Heart left ventricle (tissue), 16 donors: ENCODE results near the gene RHO. TPM values are rescaled to one million over a fixed set of nuclear protein-coding genes. Genes with fewer than 3 reads are reported as not detected.

Experiments
- ATAC-seq, 4 donors: fragments of 200-7000 bp; cut with Tn5 transposase; one replicate each; pipeline ENCODE4 v1.9.1; 2020 to 2022; ENCODE audit warnings: moderate library complexity in 4 of 4, mild to moderate bottlenecking in 3 of 4, moderate number of reproducible peaks in 1 of 4
- DNase-seq, 5 donors: peaks; one replicate each; pipeline ENCODE4 v3.0.0-alpha.2; 2020
- H3K27ac ChIP-seq, 12 donors: fragments of 200-600 bp; sonication (generic) in 4 of 12; one replicate each; pipeline versions ENCODE4 v1.5.0 to v1.8.0; 2016 to 2022; ENCODE audit warnings: mild to moderate bottlenecking in 2 of 12
- H3K27me3 ChIP-seq, 9 donors: fragments of 200-600 bp; sonication (generic) in 2 of 9; one replicate each; pipeline versions ENCODE4 v1.5.1 to v1.8.0; 2016 to 2022; ENCODE audit warnings: mild to moderate bottlenecking in 3 of 9
- H3K36me3 ChIP-seq, 9 donors: fragments of 200-600 bp; sonication (generic) in 2 of 9; one replicate each; pipeline versions ENCODE4 v1.5.0 to v1.8.0; 2018 to 2022; ENCODE audit warnings: mild to moderate bottlenecking in 2 of 9
- H3K4me1 ChIP-seq, 12 donors: fragments of 200-600 bp; sonication (generic) in 4 of 12; one replicate each; pipeline versions ENCODE4 v1.5.0 to v1.8.0; 2016 to 2022; ENCODE audit warnings: mild to moderate bottlenecking in 3 of 12
- H3K4me3 ChIP-seq, 12 donors: fragments of 200-600 bp; sonication (generic) in 4 of 12; one replicate each; pipeline versions ENCODE4 v1.5.0 to v1.8.0; 2017 to 2022; ENCODE audit warnings: mild to moderate bottlenecking in 9 of 12, moderate library complexity in 4 of 12
- H3K9me3 ChIP-seq, 12 donors: fragments of 200-600 bp; sonication (generic) in 4 of 12; one replicate each; pipeline versions ENCODE4 v1.5.0 to v1.8.0; 2016 to 2022; ENCODE audit warnings: mild to moderate bottlenecking in 1 of 12
- POLR2A ChIP-seq, 2 donors: fragments of 450-650 bp; IDR thresholded peaks; one replicate each; pipeline ENCODE4 v1.6.1; 2017; ENCODE audit warnings: antibody characterized with exemption in 2 of 2, mild to moderate bottlenecking in 2 of 2, moderate library complexity in 2 of 2
- WGBS, 4 donors: extraction: QIAGEN DNeasy Blood & Tissue Kit in 2 of 4; methylation state at CpG; one replicate each; pipeline versions ENCODE4 v1.1.5 to v1.1.7; 2013 to 2018; 5-methylcytosine and 5-hydroxymethylcytosine counted together
- intact Hi-C, 10 donors: fragments of 100-400 bp; cut with DNase I; formaldehyde crosslinking; loops; one replicate each; pipeline versions ENCODE4 v1.11.1 to v1.14.2; 2022
- polyA plus RNA-seq, 2 donors: library from polyadenylated mRNA; stranded (reverse); fragments of 200-250 nt; gene quantifications; one replicate each; pipeline ENCODE4 v1.2.3, GENCODE V29; 2013
- total RNA-seq, 9 donors: library from RNA; depleted of rRNA in 2 of 9; stranded (reverse); fragments of >200 nt in 2 of 9; fragmentation: NEBNext Ultra II Directional in 3 of 9; extraction: Animal tissue kit (Norgen Biotek cat#: 25700) in 3 of 9; gene quantifications; one replicate each; pipeline versions ENCODE4 v1.1.0 to v1.2.4, GENCODE V29; 2016 to 2023
- TF ChIP-seq, protein P1 (sequence below), 12 donors: fragments of 200-600 bp; sonication (generic) in 4 of 12; IDR thresholded peaks; one replicate each; pipeline versions ENCODE4 v1.5.0 to v1.8.0; 2018 to 2022; ENCODE audit warnings: antibody characterized with exemption in 12 of 12, mild to moderate bottlenecking in 5 of 12
- donor health status: ischemic (EF 13 %, LVEDD 7.1; RV severe dilation, severe dysfunction).
- donor health status: healthy with polysubstance abuse.
- donor health status: DM: no; HTN: yes; CAD: no.
- donor health status: DM: no; HTN: no; CAD: no.
- donor health status: ischemic (EF 25% LVEDD 6.9; RV normal size, moderate dysfunction).
- donor health status: ischemic (EF 25% LVEDD 5.7; RV mildly dilated, moderate dysfunction).
- donor health status: healthy.
- donor health status: DM: yes; HTN: yes; CAD: no.
- donor health status: ischemic (EF 35%, LVEDD 5.7; RV mildly dilated, moderate dysfunction).
- donor health status: nonischemic (EF 11% LVEDD 7.7; RV severe dilation, severe dysfunction).
- donor health status: DM: yes; HTN: yes; CAD: no.
- donor health status: PGD.
- donor health status: ischemic (EF 29% LVEDD 5.4; RV normal size, mild dysfunction).
- donor health status: nonischemic (EF 23%, LVEDD 6.1; RV moderate dilation, normal function).

Gene RHO
- total and polyA plus RNA-seq, 11 donors: 0.08 TPM; not detected in 10

DNA sequence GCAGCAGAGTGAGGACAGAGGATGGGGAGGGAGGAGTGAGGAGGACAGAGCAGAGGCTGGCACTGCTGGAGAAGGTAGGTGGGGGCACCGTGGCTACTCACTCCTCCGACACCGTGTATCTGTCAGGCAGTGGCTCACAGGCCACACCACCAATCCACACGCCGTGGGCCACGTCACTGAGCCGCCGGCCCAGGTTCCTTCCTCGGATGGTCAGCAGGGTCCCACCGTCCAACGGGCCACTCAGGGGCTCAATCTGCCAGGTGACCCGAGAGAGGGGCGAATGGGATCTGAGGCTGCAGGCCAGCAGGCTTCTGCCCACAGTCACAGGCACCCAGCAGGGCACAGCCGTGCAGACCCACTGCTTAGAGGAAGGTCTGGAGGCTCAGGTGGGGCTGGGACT, 45.1 kb downstream of the RHO start:
- Histone ChIP-seq H3K27me3 (no peaks in the 10 kb centered on the region), H3K4me3 (no peak overlapping the region), H3K9me3 (no peaks in the 10 kb centered on the region), H3K27ac (no peak overlapping the region), H3K4me1 (peaks cover 0 to 29% (median 17%) of the 10 kb centered on the region in 12 donors), H3K36me3 (peaks cover 0 to 99% (median 91%) of the 10 kb centered on the region in 9 donors)
- DNase-seq: no peak
- TF ChIP-seq, protein P1, sequence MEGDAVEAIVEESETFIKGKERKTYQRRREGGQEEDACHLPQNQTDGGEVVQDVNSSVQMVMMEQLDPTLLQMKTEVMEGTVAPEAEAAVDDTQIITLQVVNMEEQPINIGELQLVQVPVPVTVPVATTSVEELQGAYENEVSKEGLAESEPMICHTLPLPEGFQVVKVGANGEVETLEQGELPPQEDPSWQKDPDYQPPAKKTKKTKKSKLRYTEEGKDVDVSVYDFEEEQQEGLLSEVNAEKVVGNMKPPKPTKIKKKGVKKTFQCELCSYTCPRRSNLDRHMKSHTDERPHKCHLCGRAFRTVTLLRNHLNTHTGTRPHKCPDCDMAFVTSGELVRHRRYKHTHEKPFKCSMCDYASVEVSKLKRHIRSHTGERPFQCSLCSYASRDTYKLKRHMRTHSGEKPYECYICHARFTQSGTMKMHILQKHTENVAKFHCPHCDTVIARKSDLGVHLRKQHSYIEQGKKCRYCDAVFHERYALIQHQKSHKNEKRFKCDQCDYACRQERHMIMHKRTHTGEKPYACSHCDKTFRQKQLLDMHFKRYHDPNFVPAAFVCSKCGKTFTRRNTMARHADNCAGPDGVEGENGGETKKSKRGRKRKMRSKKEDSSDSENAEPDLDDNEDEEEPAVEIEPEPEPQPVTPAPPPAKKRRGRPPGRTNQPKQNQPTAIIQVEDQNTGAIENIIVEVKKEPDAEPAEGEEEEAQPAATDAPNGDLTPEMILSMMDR (IDR thresholded peaks at IDR 0.05): no peak
- no peak for TF ChIP-seq POLR2A (IDR thresholded peaks at IDR 0.05)
- intact Hi-C loops: no loop called here
- no peak for ATAC-seq
- WGBS, 4 donors: 82 to 97% (median 92%) methylated on average over 3 to 14 of the region's 14 CpGs

GRCh38 chr3:129574206-129574605, 45.8 kb downstream of the RHO start:
- ATAC-seq: no peak
- Histone ChIP-seq H3K27ac (no peak overlapping the region), H3K27me3 (no peaks in the 10 kb centered on the region), H3K9me3 (no peaks in the 10 kb centered on the region), H3K36me3 (peaks cover 0 to 99% (median 89%) of the 10 kb centered on the region in 9 donors), H3K4me3 (no peak overlapping the region), H3K4me1 (peaks cover 0 to 36% (median 20%) of the 10 kb centered on the region in 12 donors)
- intact Hi-C loops: no loop called here
- no peak for TF ChIP-seq POLR2A (IDR thresholded peaks at IDR 0.05)
- TF ChIP-seq, protein P1 (IDR thresholded peaks at IDR 0.05): no peak
- DNase-seq: peak in 1 of 5 donors; percentile 23
- WGBS, 4 donors: 93 to 98% (median 95%) methylated on average over 21 to 24 of the region's 24 CpGs

DNA sequence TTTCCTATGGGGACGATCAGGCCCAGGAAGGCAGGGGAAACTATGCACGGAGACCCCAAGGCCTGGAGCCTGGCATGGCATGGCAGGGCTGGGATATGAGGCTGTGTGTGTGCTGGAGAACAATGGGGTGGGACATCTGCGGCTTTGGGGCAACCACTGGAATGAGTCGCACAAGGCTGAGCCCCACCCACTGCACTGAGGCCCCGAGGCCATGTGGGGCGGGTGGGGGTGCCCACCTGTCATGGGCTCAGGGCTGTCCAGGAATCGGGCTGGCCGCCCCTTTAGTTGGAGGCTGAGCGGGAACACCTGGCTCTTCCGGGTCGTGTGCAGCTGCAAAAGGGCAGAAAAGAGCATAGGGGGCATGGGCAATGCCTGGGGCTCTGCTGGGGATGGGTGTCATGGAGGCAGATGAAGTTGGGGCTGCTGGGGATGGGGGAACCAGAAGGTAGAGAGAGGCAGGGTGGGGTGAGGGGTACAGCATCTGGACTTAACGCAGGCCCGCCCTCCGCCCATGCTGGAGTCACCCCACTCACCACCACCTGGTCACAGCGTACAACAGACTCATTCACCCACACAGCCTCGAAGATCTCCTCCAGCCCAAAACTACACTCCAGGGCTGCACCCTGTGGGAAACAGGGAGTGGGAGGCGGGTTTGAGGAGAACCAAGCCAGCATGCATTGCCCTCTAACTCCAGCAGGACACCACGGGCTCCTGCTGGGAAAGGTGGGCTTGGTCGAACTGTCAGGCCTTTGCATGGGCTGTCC, 47.0 kb downstream of the RHO start:
- H3K4me1 ChIP-seq: peaks cover 0 to 48% (median 20%) of the 10 kb centered on the region in 12 donors
- no peak for ATAC-seq
- peak in 1 of 5 donors; percentile 25 for DNase-seq
- intact Hi-C loops: no loop called here
- TF ChIP-seq, protein P1 (IDR thresholded peaks at IDR 0.05): no peak
- TF ChIP-seq POLR2A (IDR thresholded peaks at IDR 0.05): no peak
- H3K36me3 ChIP-seq: peaks cover 0 to 99% (median 84%) of the 10 kb centered on the region in 9 donors
- H3K27ac ChIP-seq: peak overlapping the region in 2 of 12 donors; percentile 67 to 91
- H3K27me3 ChIP-seq: no peaks in the 10 kb centered on the region
- 86 to 91% (median 89%) methylated on average over 14 to 19 of the region's 19 CpGs for WGBS, 4 donors
- H3K9me3 ChIP-seq: no peaks in the 10 kb centered on the region
- H3K4me3 ChIP-seq: no peak overlapping the region

DNA sequence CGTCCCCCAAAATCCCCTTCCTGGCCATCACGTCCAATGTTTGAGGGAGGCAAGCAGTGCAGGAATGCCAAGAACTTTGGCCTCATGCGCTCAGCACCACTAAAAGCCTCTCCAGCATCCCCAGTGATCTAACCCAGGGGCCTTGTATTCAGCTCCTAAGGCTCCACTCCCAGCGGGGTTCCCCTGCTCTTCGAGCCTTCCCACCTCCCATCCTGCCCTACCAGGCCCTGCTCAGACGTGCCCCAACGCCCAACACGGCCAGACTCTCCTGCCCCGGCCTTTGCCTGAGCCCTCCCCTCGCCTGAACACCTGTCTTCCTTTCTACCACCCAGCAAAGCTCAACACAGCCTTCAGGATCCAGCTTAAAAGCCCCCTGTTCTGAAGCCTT, 47.6 kb downstream of the RHO start:
- 88 to 94% (median 91%) methylated on average over 10 of the region's 10 CpGs for WGBS, 4 donors
- TF ChIP-seq, protein P1 (IDR thresholded peaks at IDR 0.05): no peak
- no peak for TF ChIP-seq POLR2A (IDR thresholded peaks at IDR 0.05)
- Histone ChIP-seq H3K4me3 (no peak overlapping the region), H3K9me3 (no peaks in the 10 kb centered on the region), H3K4me1 (peaks cover 0 to 49% (median 20%) of the 10 kb centered on the region in 12 donors), H3K27ac (peak overlapping the region in 4 of 12 donors; percentile 53 to 91 (median 66)), H3K36me3 (peaks cover 0 to 99% (median 83%) of the 10 kb centered on the region in 9 donors), H3K27me3 (no peaks in the 10 kb centered on the region)
- intact Hi-C loops: no loop called here
- ATAC-seq (no peak), DNase-seq (no peak)
